Liver (tissue), 9 donors: Measurements from ENCODE around the gene DGCR6L. TPM values are rescaled to one million over a fixed set of nuclear protein-coding genes. Genes with fewer than 3 reads are reported as not detected.
"Not testable (repeated sequence)": the region's sequence is repeated elsewhere in the genome, so short reads cannot be mapped to it uniquely, and the experiment has no call there.

Experiments used
- DNase-seq: peaks from one replicate; pipeline ENCODE4 v3.0.0-alpha.2; 2017; ENCODE audit warnings: low spot score
- H3K27ac ChIP-seq, 2 donors: one replicate each; pipeline ENCODE4 v1.7.0; 2013; ENCODE audit warnings: inconsistent platforms in 2 of 2, low read length in 2 of 2, control low read depth in 1 of 2, low read depth in 1 of 2, mild to moderate bottlenecking in 1 of 2
- H3K27me3 ChIP-seq, 4 donors: one replicate each; pipeline versions ENCODE4 v1.6.1 to v1.7.0; 2013; ENCODE audit warnings: low read length in 3 of 4, inconsistent platforms in 1 of 4, mild to moderate bottlenecking in 1 of 4, moderate library complexity in 1 of 4; ENCODE audit not compliant: control insufficient read depth in 4 of 4, insufficient read depth in 4 of 4
- H3K36me3 ChIP-seq, 4 donors: one replicate each; pipeline versions ENCODE4 v1.6.1 to v1.7.0; 2013; ENCODE audit warnings: low read length in 3 of 4, mild to moderate bottlenecking in 3 of 4, low read depth in 1 of 4, moderate library complexity in 1 of 4; ENCODE audit not compliant: control insufficient read depth in 4 of 4, insufficient read depth in 3 of 4
- H3K4me1 ChIP-seq, 4 donors: one replicate each; pipeline versions ENCODE4 v1.6.1 to v1.7.0; 2013; ENCODE audit warnings: low read length in 3 of 4, mild to moderate bottlenecking in 3 of 4, moderate library complexity in 1 of 4; ENCODE audit not compliant: control insufficient read depth in 4 of 4, insufficient read depth in 4 of 4
- H3K4me3 ChIP-seq, 3 donors: one replicate each; pipeline versions ENCODE4 v1.6.1 to v1.7.0; 2013; ENCODE audit warnings: low read length in 3 of 3, control low read depth in 1 of 3, low read depth in 1 of 3, mild to moderate bottlenecking in 1 of 3
- H3K9ac ChIP-seq, 2 donors: one replicate each; pipeline ENCODE4 v1.7.0; 2013; ENCODE audit warnings: low read length in 2 of 2, mild to moderate bottlenecking in 2 of 2, moderate library complexity in 2 of 2, control low read depth in 1 of 2, low read depth in 1 of 2
- H3K9me3 ChIP-seq, 4 donors: one replicate each; pipeline versions ENCODE4 v1.6.1 to v1.7.0; 2013; ENCODE audit warnings: low read length in 3 of 4; ENCODE audit not compliant: control insufficient read depth in 4 of 4
- WGBS: extraction: QIAGEN DNeasy Blood & Tissue Kit; methylation state at CpG from one replicate; pipeline ENCODE4 v1.1.7; 2013; 5-methylcytosine and 5-hydroxymethylcytosine counted together
- polyA plus RNA-seq, 2 donors: library from polyadenylated mRNA; stranded (reverse) in 1 of 2; unstranded in 1 of 2; fragments of 200-250 nt in 1 of 2; fragments of >200 nt in 1 of 2; fragmentation: Nextera tagmentation in 1 of 2; extraction: Ambion mirVana in 1 of 2; gene quantifications; one replicate each; pipeline versions ENCODE4 v1.2.1 to v1.2.3, GENCODE V29; 2013 to 2015
- total RNA-seq, 2 donors: library from RNA; depleted of rRNA; stranded (reverse); fragments of >200 nt; gene quantifications; one replicate each; pipeline ENCODE4 v1.2.3, GENCODE V29; 2014
- donor health status: healthy.
- donor health status: healthy.
- donor health status: healthy.
- donor health status: healthy.
- donor health status: healthy.

The DGCR6L gene
- total and polyA plus RNA-seq, 4 donors, result 40.7 to 105 (median 73.5) TPM

- H3K4me3 ChIP-seq, DNase-seq, H3K4me1 ChIP-seq, H3K36me3 ChIP-seq, H3K27me3 ChIP-seq, H3K27ac ChIP-seq, H3K9ac ChIP-seq, H3K9me3 ChIP-seq: not testable (repeated sequence)
- WGBS, result 97% methylated on average over 10 of the region's 10 CpGs
Observed at GRCh38 chr22:20362403-20362802, 42.5 kb upstream of the DGCR6L start.

GRCh38 chr22:20361752-20362229 lies 41.9 kb upstream of the DGCR6L start:
- not testable (repeated sequence) for H3K9ac ChIP-seq, H3K4me3 ChIP-seq, H3K36me3 ChIP-seq, H3K9me3 ChIP-seq, H3K27ac ChIP-seq, H3K27me3 ChIP-seq, DNase-seq, H3K4me1 ChIP-seq
- WGBS, result 94% methylated on average over 54 of the region's 54 CpGs

- H3K36me3 ChIP-seq, H3K9me3 ChIP-seq, H3K9ac ChIP-seq, H3K27ac ChIP-seq, DNase-seq, H3K27me3 ChIP-seq, H3K4me3 ChIP-seq, H3K4me1 ChIP-seq: not testable (repeated sequence)
- WGBS, result 92% methylated on average over 137 of the region's 145 CpGs
Observed at GRCh38 chr22:20360866-20361751, 41.2 kb upstream of the DGCR6L start.

- WGBS, result 93% methylated on average over 60 of the region's 60 CpGs
- H3K27ac ChIP-seq, H3K27me3 ChIP-seq, DNase-seq, H3K36me3 ChIP-seq, H3K4me1 ChIP-seq, H3K4me3 ChIP-seq, H3K9me3 ChIP-seq, H3K9ac ChIP-seq: not testable (repeated sequence)
Observed at GRCh38 chr22:20360261-20360660, 40.4 kb upstream of the DGCR6L start.

GRCh38 chr22:20358503-20359239 lies 38.8 kb upstream of the DGCR6L start:
- not testable (repeated sequence) for H3K9me3 ChIP-seq, DNase-seq, H3K36me3 ChIP-seq, H3K9ac ChIP-seq, H3K4me3 ChIP-seq, H3K27me3 ChIP-seq, H3K4me1 ChIP-seq, H3K27ac ChIP-seq
- WGBS, result 93% methylated on average over 95 of the region's 103 CpGs

GRCh38 chr22:20357967-20358366 lies 38.1 kb upstream of the DGCR6L start:
- not testable (repeated sequence) for H3K4me1 ChIP-seq, H3K9me3 ChIP-seq, DNase-seq, H3K27ac ChIP-seq, H3K27me3 ChIP-seq, H3K36me3 ChIP-seq, H3K4me3 ChIP-seq, H3K9ac ChIP-seq
- WGBS, result 93% methylated on average over 56 of the region's 70 CpGs

- not testable (repeated sequence) for H3K9me3 ChIP-seq, H3K36me3 ChIP-seq, H3K9ac ChIP-seq, H3K27ac ChIP-seq, H3K4me1 ChIP-seq, H3K4me3 ChIP-seq, DNase-seq, H3K27me3 ChIP-seq
- WGBS, result 93% methylated on average over 65 of the region's 66 CpGs
Observed at GRCh38 chr22:20356906-20357305, 37.0 kb upstream of the DGCR6L start.

GRCh38 chr22:20355939-20356636 lies 36.2 kb upstream of the DGCR6L start:
- not testable (repeated sequence) for H3K9me3 ChIP-seq, H3K27me3 ChIP-seq, H3K36me3 ChIP-seq, H3K4me3 ChIP-seq, H3K27ac ChIP-seq, H3K9ac ChIP-seq, H3K4me1 ChIP-seq, DNase-seq
- 93% methylated on average over 93 of the region's 98 CpGs for WGBS
